Neuronal stem cell (in vitro differentiated cells): ENCODE results near the gene LYL1.

Experiments
- DNase-seq: peaks from one replicate; pipeline ENCODE4 v3.0.0-alpha.2; 2013; ENCODE audit warnings: low spot score
- H2AFZ ChIP-seq: one replicate; pipeline ENCODE4 v1.6.1; 2013; ENCODE audit warnings: mild to moderate bottlenecking, low read length, inconsistent platforms
- H2AK5ac ChIP-seq: 2 replicates; pipeline ENCODE4 v1.6.1; 2013; ENCODE audit warnings: low read depth, mild to moderate bottlenecking, inconsistent platforms, low read length, moderate library complexity, mixed read lengths
- H2BK120ac ChIP-seq: 2 replicates; pipeline ENCODE4 v1.6.1; 2013; ENCODE audit warnings: low read depth, mild to moderate bottlenecking, inconsistent platforms, low read length, moderate library complexity, mixed read lengths
- H2BK12ac ChIP-seq: one replicate; pipeline ENCODE4 v1.6.1; 2013; ENCODE audit warnings: low read length, inconsistent platforms
- H2BK15ac ChIP-seq: 2 replicates; pipeline ENCODE4 v1.6.1; 2013; ENCODE audit warnings: mild to moderate bottlenecking, low read length, inconsistent platforms, mixed read lengths
- H2BK5ac ChIP-seq: one replicate; pipeline ENCODE4 v1.6.1; 2013; ENCODE audit warnings: inconsistent platforms, mild to moderate bottlenecking, low read length, moderate library complexity
- H3K14ac ChIP-seq: one replicate; pipeline ENCODE4 v1.6.1; 2013; ENCODE audit warnings: low read length, inconsistent platforms
- H3K18ac ChIP-seq: 2 replicates; pipeline ENCODE4 v1.6.1; 2013; ENCODE audit warnings: low read length, inconsistent platforms
- H3K23ac ChIP-seq: 2 replicates; pipeline ENCODE4 v1.6.1; 2013; ENCODE audit warnings: low read depth, mild to moderate bottlenecking, mixed read lengths, low read length, inconsistent platforms; ENCODE audit not compliant: poor library complexity
- H3K27ac ChIP-seq: replicated peaks from 3 replicates; pipeline ENCODE4 v1.5.1; 2013; ENCODE audit warnings: low read length, inconsistent platforms
- H3K27me3 ChIP-seq, 3 experiments: 2 replicates each; pipeline ENCODE4 v1.6.1; 2013; ENCODE audit warnings: low read length in 3 of 3, mild to moderate bottlenecking in 2 of 3, inconsistent platforms in 1 of 3, low read depth in 1 of 3, mixed read lengths in 1 of 3, moderate library complexity in 1 of 3; ENCODE audit not compliant: control insufficient read depth in 3 of 3, insufficient read depth in 3 of 3
- H3K36me3 ChIP-seq, 2 donors: replicated peaks in 1 of 2; 2 replicates each; pipeline ENCODE4 v1.6.1; 2013; ENCODE audit warnings: low read length in 2 of 2; ENCODE audit not compliant: control insufficient read depth in 2 of 2, insufficient read depth in 2 of 2
- H3K4ac ChIP-seq: 2 replicates; pipeline ENCODE4 v1.6.1; 2013; ENCODE audit warnings: inconsistent platforms, mild to moderate bottlenecking, low read length, moderate library complexity
- H3K4me1 ChIP-seq, 2 donors: 1 replicate in 1 of 2; 2 replicates in 1 of 2; pipeline ENCODE4 v1.6.1; 2013; ENCODE audit warnings: low read length in 2 of 2, low read depth in 1 of 2; ENCODE audit not compliant: control insufficient read depth in 2 of 2, insufficient read depth in 1 of 2
- H3K4me2 ChIP-seq: one replicate; pipeline ENCODE4 v1.6.1; 2013; ENCODE audit warnings: mild to moderate bottlenecking, low read length, inconsistent platforms; ENCODE audit not compliant: insufficient read depth, poor library complexity, severe bottlenecking
- H3K4me3 ChIP-seq, 2 donors: 2 replicates each; pipeline ENCODE4 v1.5.1; 2013; ENCODE audit warnings: low read length in 2 of 2, mild to moderate bottlenecking in 2 of 2, inconsistent platforms in 1 of 2, moderate library complexity in 1 of 2
- H3K79me1 ChIP-seq: one replicate; pipeline ENCODE4 v1.6.1; 2013; ENCODE audit warnings: low read depth, mild to moderate bottlenecking, inconsistent platforms, low read length, moderate library complexity
- H3K9ac ChIP-seq: one replicate; pipeline ENCODE4 v1.6.1; 2013; ENCODE audit warnings: mild to moderate bottlenecking, low read depth, low read length, inconsistent platforms; ENCODE audit not compliant: poor library complexity
- H3K9me3 ChIP-seq, 2 donors: replicated peaks in 1 of 2; 2 replicates each; pipeline versions ENCODE3 to v1.6.1; 2013; ENCODE audit warnings: low read length in 2 of 2, mild to moderate bottlenecking in 2 of 2, inconsistent platforms in 1 of 2, low read depth in 1 of 2, mixed read lengths in 1 of 2, moderate library complexity in 1 of 2; ENCODE audit not compliant: control insufficient read depth in 2 of 2, insufficient read depth in 1 of 2
- H4K8ac ChIP-seq: one replicate; pipeline ENCODE4 v1.6.1; 2013; ENCODE audit warnings: low read depth, mild to moderate bottlenecking, inconsistent platforms, low read length, moderate library complexity
- H4K91ac ChIP-seq: one replicate; pipeline ENCODE4 v1.6.1; 2013; ENCODE audit warnings: low read length, low read depth, mild to moderate bottlenecking, inconsistent platforms; ENCODE audit not compliant: poor library complexity
- WGBS, 2 donors: extraction: QIAGEN DNeasy Blood & Tissue Kit; methylation state at CpG; one replicate each; pipeline ENCODE4 v1.1.7; 2013; ENCODE audit warnings: missing lambda C conversion rate in 2 of 2, mixed read lengths in 1 of 2; ENCODE audit not compliant: insufficient read length in 2 of 2, insufficient replicate concordance in 1 of 2; ENCODE audit errors: extremely low coverage in 2 of 2; 5-methylcytosine and 5-hydroxymethylcytosine counted together

LYL1 gene

DNA sequence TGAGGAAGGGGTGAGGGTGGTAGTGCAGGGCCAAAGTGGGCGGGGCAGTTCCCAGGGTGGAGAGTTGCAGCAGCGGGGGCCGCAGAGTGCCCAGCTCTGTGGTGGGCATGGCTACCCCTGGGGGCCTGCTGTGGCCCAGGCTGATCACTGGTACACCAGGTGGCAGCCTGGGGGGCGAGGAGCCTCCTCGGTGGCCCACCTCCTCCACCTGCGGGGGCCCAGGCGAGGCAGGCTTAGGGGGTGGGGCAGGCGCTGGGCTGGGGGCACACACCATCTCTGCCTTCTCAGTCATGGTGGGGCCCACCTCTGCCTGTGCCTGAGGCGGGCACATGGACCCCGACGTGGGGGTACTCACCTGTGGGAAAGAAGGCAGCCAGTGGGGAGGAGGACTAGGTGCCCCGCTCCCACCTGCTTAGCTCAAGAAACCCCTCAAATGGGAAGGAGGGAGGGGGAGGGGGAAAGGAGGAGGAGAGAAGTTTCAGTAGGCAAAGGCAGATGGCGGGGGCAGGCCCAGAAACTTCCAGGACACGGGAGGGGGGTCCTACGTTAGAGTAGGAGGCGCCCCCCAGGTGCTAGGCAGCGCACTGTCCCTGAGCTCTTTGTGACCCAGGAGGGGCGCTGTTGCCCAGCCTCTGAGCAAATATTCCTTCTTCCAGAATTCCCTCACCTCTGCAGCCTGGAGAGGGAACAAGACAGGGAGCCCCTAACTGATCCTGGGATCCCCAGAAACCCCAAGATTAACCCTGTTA lies 1.6 kb downstream of the LYL1 start:
- H3K9ac ChIP-seq: peak overlapping the region; percentile 50
- H3K9me3 ChIP-seq: peaks cover 8 to 9% of the 10 kb centered on the region in 2 donors
- H2AK5ac ChIP-seq: peak overlapping the region; percentile 75
- H3K4me1 ChIP-seq: peaks cover 4 to 12% of the 10 kb centered on the region in 2 donors
- H2BK15ac ChIP-seq: peak overlapping the region; percentile 71
- no peak overlapping the region for H3K4ac ChIP-seq
- no peak overlapping the region for H2AFZ ChIP-seq
- H3K27me3 ChIP-seq: peaks cover 25 to 60% (median 58%) of the 10 kb centered on the region in 3 experiments
- DNase-seq: no peak
- H3K4me2 ChIP-seq: no peak overlapping the region
- H3K18ac ChIP-seq: no peak overlapping the region
- H3K27ac ChIP-seq: no peak overlapping the region
- H4K8ac ChIP-seq: no peak overlapping the region
- H3K4me3 ChIP-seq: no peak overlapping the region
- peak overlapping the region; percentile 67 for H2BK120ac ChIP-seq
- no peak overlapping the region for H2BK5ac ChIP-seq
- H3K23ac ChIP-seq: no peak overlapping the region
- H3K79me1 ChIP-seq: no peaks in the 10 kb centered on the region
- peak overlapping the region; percentile 58 for H2BK12ac ChIP-seq
- H3K14ac ChIP-seq: no peak overlapping the region
- peaks cover 3 to 8% of the 10 kb centered on the region in 2 donors for H3K36me3 ChIP-seq
- H4K91ac ChIP-seq: no peak overlapping the region
- WGBS, 2 donors: no CpG with 5 or more reads among the region's 18 CpGs

DNA sequence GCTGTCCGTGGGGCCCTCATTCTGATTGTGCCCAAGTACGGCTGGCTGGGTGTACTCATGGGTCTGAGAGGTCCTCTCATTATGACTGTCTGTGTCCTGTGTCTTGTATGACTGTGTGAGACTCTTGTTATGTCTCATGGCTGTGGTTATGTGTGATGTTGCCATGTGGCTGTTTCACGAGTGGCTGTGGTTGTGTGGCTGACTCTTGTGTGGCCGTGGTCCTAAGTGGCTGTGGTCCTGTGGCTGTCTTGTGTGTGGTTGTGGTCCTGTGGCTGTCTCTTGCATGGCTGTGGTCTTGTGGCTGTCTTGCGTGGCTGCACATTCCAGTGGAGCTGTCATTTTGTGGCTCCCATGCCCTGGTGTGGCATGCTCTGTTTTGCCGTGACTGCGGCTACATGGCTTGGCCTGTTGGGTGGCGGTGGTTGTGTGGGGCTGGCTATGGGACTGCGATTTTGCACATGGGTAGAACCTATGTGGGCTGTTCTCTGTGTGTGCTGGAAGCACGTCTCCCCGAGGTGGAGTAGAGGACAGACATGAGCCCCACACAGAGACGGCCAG lies 2.5 kb downstream of the LYL1 start:
- no peak for DNase-seq
- H3K14ac ChIP-seq: no peak overlapping the region
- no peak overlapping the region for H2AFZ ChIP-seq
- no peak overlapping the region for H3K27ac ChIP-seq
- peak overlapping the region; percentile 60 for H3K9ac ChIP-seq
- no peak overlapping the region for H3K4ac ChIP-seq
- H3K18ac ChIP-seq: peak overlapping the region; percentile 53
- no peaks in the 10 kb centered on the region for H3K79me1 ChIP-seq
- peaks cover 25 to 69% (median 60%) of the 10 kb centered on the region in 3 experiments for H3K27me3 ChIP-seq
- no peak overlapping the region for H4K8ac ChIP-seq
- H2BK12ac ChIP-seq: no peak overlapping the region
- no peak overlapping the region for H4K91ac ChIP-seq
- no peak overlapping the region for H3K4me2 ChIP-seq
- H3K23ac ChIP-seq: peak overlapping the region; percentile 29
- peak overlapping the region; percentile 71 for H2BK15ac ChIP-seq
- peaks cover 8 to 22% of the 10 kb centered on the region in 2 donors for H3K4me1 ChIP-seq
- H2AK5ac ChIP-seq: peak overlapping the region; percentile 90
- no peak overlapping the region for H3K4me3 ChIP-seq
- H3K9me3 ChIP-seq: peaks cover 8 to 9% of the 10 kb centered on the region in 2 donors
- no CpG with 5 or more reads among the region's 12 CpGs for whole genome bisulfite sequencing, 2 donors
- H3K36me3 ChIP-seq: peaks cover 3 to 6% of the 10 kb centered on the region in 2 donors
- H2BK5ac ChIP-seq: no peak overlapping the region
- no peak overlapping the region for H2BK120ac ChIP-seq

DNA sequence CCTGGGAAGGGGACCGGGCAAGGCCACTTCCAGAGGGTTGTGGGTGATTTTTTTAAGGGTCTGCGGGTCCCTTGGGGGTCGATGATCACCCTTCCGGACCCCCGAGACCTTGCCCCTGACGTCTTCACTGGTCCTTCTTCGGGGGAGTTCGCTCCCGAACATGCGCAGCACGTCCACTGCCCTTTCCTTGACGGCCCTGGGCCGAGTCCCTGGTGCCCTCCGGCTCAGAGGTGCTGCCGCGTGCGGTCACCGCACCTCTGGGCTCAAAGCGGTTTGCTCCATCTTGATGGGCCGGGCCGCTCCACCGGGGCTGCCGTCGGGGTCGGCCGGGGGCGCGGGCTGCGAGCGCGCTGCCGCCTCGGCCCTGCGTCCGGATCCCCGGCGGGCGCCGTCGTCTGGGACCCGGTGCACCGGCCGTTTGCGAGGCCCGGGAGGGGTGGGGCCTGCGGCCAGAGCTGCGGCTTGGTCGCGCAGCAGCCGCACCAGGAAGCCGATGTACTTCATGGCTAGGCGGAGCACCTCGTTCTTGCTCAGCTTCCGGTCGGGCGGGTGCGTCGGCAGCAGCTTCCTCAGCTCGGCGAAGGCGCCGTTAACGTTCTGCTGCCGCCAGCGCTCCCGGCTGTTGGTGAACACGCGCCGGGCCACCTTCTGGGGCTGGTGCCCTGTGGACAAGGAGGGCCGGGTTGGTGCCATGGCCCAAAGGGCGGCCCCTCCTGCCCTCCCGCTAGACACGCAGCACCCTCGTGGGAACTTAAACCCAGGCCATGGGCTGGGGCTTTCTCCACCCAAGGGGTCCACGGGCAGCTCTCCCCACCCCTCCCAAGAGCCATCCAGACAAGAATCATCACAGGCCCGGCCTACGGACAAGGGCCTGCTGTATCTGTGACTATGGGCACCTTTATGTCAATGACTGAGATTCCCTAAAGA lies 3.3 kb downstream of the LYL1 start:
- Histone ChIP-seq H3K18ac (peak overlapping the region; percentile 89), H3K4me2 (peak overlapping the region; percentile 48), H2BK12ac (peak overlapping the region; percentile 58), H3K27ac (no peak overlapping the region), H3K4me3 (peak overlapping the region in 1 of 2 donors; percentile 7), H4K8ac (no peak overlapping the region), H2BK15ac (peak overlapping the region; percentile 33), H3K9me3 (peaks cover 8 to 9% of the 10 kb centered on the region in 2 donors), H4K91ac (peak overlapping the region; percentile 30), H3K79me1 (no peaks in the 10 kb centered on the region), H2AFZ (peak overlapping the region; percentile 68), H2BK5ac (no peak overlapping the region), H3K27me3 (peaks cover 25 to 77% (median 66%) of the 10 kb centered on the region in 3 experiments), H2AK5ac (peak overlapping the region; percentile 84), H2BK120ac (no peak overlapping the region), H3K4ac (no peak overlapping the region), H3K23ac (peak overlapping the region; percentile 55), H3K36me3 (peaks cover 2 to 3% of the 10 kb centered on the region in 2 donors), H3K14ac (no peak overlapping the region), H3K4me1 (peaks cover 14 to 29% of the 10 kb centered on the region in 2 donors), H3K9ac (no peak overlapping the region)
- WGBS, 2 donors: no CpG with 5 or more reads among the region's 77 CpGs
- no peak for DNase-seq
